Endothelial cell of umbilical vein (primary cell): ENCODE data around the gene HECTD1. TPM values are rescaled to one million over a fixed set of nuclear protein-coding genes. Genes with fewer than 3 reads are reported as not detected.

Experiments
- BruUV-seq: library from RNA; stranded (reverse); fragments of 400-500 nt; replicated peaks from 2 replicates; lab custom pipeline; 2021; lab: Mats Ljungman, UMichigan
- CTCF ChIA-PET: fragments of 300-600, 350-600 bp; sonication (Branson Sonifier 250); formaldehyde crosslinking; loops from one replicate; lab custom pipeline; 2021; ENCODE audit warnings: antibody characterized with exemption, inconsistent platforms; lab: Charles Lee
- POLR2A ChIA-PET: fragments of 300-600, 350-600 bp; sonication (Branson Sonifier 250); formaldehyde crosslinking; loops from one replicate; lab custom pipeline; 2021; ENCODE audit warnings: antibody characterized with exemption, inconsistent platforms; lab: Charles Lee
- DNase-seq: peaks from one replicate; pipeline ENCODE4 v3.0.0-alpha.2; 2011; ENCODE audit warnings: low read depth, low spot score
- FAIRE-seq: peaks from 2 replicates; lab custom pipeline; 2011; peaks lifted over from hg19 to GRCh38; lab: Jason Lieb, UNC
- H2AFZ ChIP-seq: 2 replicates; pipeline ENCODE4 v1.6.0; 2012; ENCODE audit warnings: low read depth, low read length, control low read depth, inconsistent platforms
- H3K27ac ChIP-seq: 2 replicates; pipeline ENCODE4 v1.5.1; 2011; ENCODE audit warnings: low read depth, mild to moderate bottlenecking, control low read depth, low read length, moderate library complexity; ENCODE audit not compliant: insufficient read depth
- H3K27me3 ChIP-seq, 2 experiments: 2 replicates each; pipeline versions ENCODE4 v1.6.0 to v1.6.1; 2011; ENCODE audit warnings: low read length in 2 of 2, mixed read lengths in 1 of 2; ENCODE audit not compliant: control insufficient read depth in 2 of 2, insufficient read depth in 2 of 2
- H3K36me3 ChIP-seq, 2 experiments: 2 replicates in 1 of 2; 3 replicates in 1 of 2; pipeline ENCODE4 v1.5.1; 2011; ENCODE audit warnings: low read length in 2 of 2, mild to moderate bottlenecking in 1 of 2, moderate library complexity in 1 of 2; ENCODE audit not compliant: control insufficient read depth in 2 of 2, insufficient read depth in 2 of 2; ENCODE audit errors: extremely low read depth in 1 of 2
- H3K4me1 ChIP-seq: 3 replicates; pipeline ENCODE4 v1.5.1; 2011; ENCODE audit warnings: mild to moderate bottlenecking, low read length; ENCODE audit not compliant: control insufficient read depth, insufficient read depth; ENCODE audit errors: extremely low read depth
- H3K4me2 ChIP-seq: 2 replicates; pipeline ENCODE4 v1.6.1; 2011; ENCODE audit warnings: low read length, control low read depth, mixed read lengths; ENCODE audit not compliant: insufficient read depth
- H3K4me3 ChIP-seq, 3 experiments: fragments of 200-600 bp in 1 of 3; sonication (generic), shearing (Covaris generic) in 1 of 3; replicated peaks in 1 of 3; 2 replicates each; pipeline ENCODE4 v1.5.1; 2011 to 2016; ENCODE audit warnings: control low read depth in 3 of 3, low read length in 3 of 3, mild to moderate bottlenecking in 2 of 3, inconsistent platforms in 1 of 3, low read depth in 1 of 3, moderate library complexity in 1 of 3; ENCODE audit not compliant: insufficient read depth in 1 of 3
- H3K79me2 ChIP-seq: 2 replicates; pipeline ENCODE4 v1.6.0; 2012; ENCODE audit warnings: low read length, inconsistent platforms; ENCODE audit not compliant: control insufficient read depth, insufficient read depth
- H3K9ac ChIP-seq: replicated peaks from 2 replicates; pipeline ENCODE3; 2011; ENCODE audit warnings: low read length, control low read depth; ENCODE audit not compliant: insufficient read depth; ENCODE audit errors: extremely low read depth
- H3K9me1 ChIP-seq: replicated peaks from 3 replicates; pipeline ENCODE4 v1.6.0; 2011; ENCODE audit warnings: mild to moderate bottlenecking, low read length; ENCODE audit not compliant: control insufficient read depth, insufficient read depth; ENCODE audit errors: extremely low read depth
- H3K9me3 ChIP-seq: replicated peaks from 2 replicates; pipeline ENCODE4 v1.5.1; 2012; ENCODE audit warnings: low read length, inconsistent platforms; ENCODE audit not compliant: control insufficient read depth, insufficient read depth
- H4K20me1 ChIP-seq: replicated peaks from 2 replicates; pipeline ENCODE3; 2011; ENCODE audit warnings: mild to moderate bottlenecking, low read length; ENCODE audit not compliant: control insufficient read depth, insufficient read depth; ENCODE audit errors: extremely low read depth
- CTCF ChIP-seq, 2 donors: IDR thresholded peaks; 1 replicate in 1 of 2; 2 replicates in 1 of 2; pipeline ENCODE4 v1.5.1; 2011; ENCODE audit warnings: low read length in 2 of 2, mild to moderate bottlenecking in 2 of 2, moderate library complexity in 2 of 2, control low read depth in 1 of 2, inconsistent platforms in 1 of 2, low read depth in 1 of 2; ENCODE audit not compliant: insufficient read depth in 1 of 2; ENCODE audit errors: extremely low read depth in 1 of 2
- EZH2 ChIP-seq: IDR thresholded peaks from 2 replicates; pipeline ENCODE4 v1.6.1; 2012; ENCODE audit warnings: borderline replicate concordance, low read depth, mild to moderate bottlenecking, moderate library complexity, low read length, inconsistent platforms; ENCODE audit not compliant: severe bottlenecking
- FOS ChIP-seq: IDR thresholded peaks from 2 replicates; pipeline ENCODE4 v1.6.1; 2011; ENCODE audit warnings: mild to moderate bottlenecking, low read length, moderate library complexity, borderline replicate concordance; ENCODE audit not compliant: insufficient read depth
- GATA2 ChIP-seq: IDR thresholded peaks from 2 replicates; pipeline ENCODE4 v1.7.0; 2011; ENCODE audit warnings: low read depth, mild to moderate bottlenecking, moderate library complexity, mixed read lengths, low read length; ENCODE audit not compliant: insufficient read length, insufficient read depth
- JUN ChIP-seq: IDR thresholded peaks from 2 replicates; pipeline ENCODE4 v1.6.1; 2011; ENCODE audit warnings: borderline replicate concordance, low read depth; ENCODE audit not compliant: insufficient read length, insufficient read depth
- MAX ChIP-seq: IDR thresholded peaks from 2 replicates; pipeline ENCODE4 v1.6.1; 2011; ENCODE audit not compliant: insufficient read depth, insufficient read length
- MYC ChIP-seq: IDR thresholded peaks from one replicate; pipeline ENCODE4 v1.6.1; 2011; ENCODE audit warnings: mild to moderate bottlenecking, low read depth, low read length
- POLR2A ChIP-seq: IDR thresholded peaks from 2 replicates; pipeline ENCODE4 v1.6.1; 2012; ENCODE audit warnings: low read depth, mild to moderate bottlenecking, control low read depth, low read length
- POLR2AphosphoS5 ChIP-seq: IDR thresholded peaks from 2 replicates; pipeline ENCODE4 v1.6.1; 2012; ENCODE audit warnings: low read depth, mild to moderate bottlenecking, control low read depth, low read length, moderate library complexity; ENCODE audit not compliant: insufficient read depth
- dilution Hi-C: fragments of 300-500 bp; cut with MboI; formaldehyde crosslinking; loops from one replicate; pipeline ENCODE4 v1.15.0; 2019; ENCODE audit warnings: low sequenced_read_pairs; ENCODE audit not compliant: extremely low pct_ligation_motif_present
- intact Hi-C: fragments of 100-400 bp; cut with micrococcal nuclease; formaldehyde crosslinking; loops from one replicate; pipeline ENCODE4 v1.10.0; 2022
- polyA plus RNA-seq, 4 experiments: library from polyadenylated mRNA; depleted of rRNA in 3 of 4; stranded (reverse) in 3 of 4; unstranded in 1 of 4; fragments of >200 nt; gene quantifications; 2 replicates each; pipeline versions ENCODE4 v1.2.1 to v1.2.3, GENCODE V29; 2011 to 2012; ENCODE audit warnings: missing spikeins in 1 of 4
- total RNA-seq: library from RNA; stranded (reverse); gene quantifications from 2 replicates; pipeline ENCODE4 v1.2.3, GENCODE V29; 2021

HECTD1 gene
- total and polyA plus RNA-seq, 2 donors (not counting 3 experiments of a cell fraction or from before 2014, with no cell fraction given): 67.9 to 181 TPM

GRCh38 chr14:31084385-31084784, 123.2 kb downstream of the HECTD1 start:
- no peak overlapping the region for H3K27ac ChIP-seq
- no peak for DNase-seq
- H3K79me2 ChIP-seq: no peaks in the 10 kb centered on the region
- H3K4me2 ChIP-seq: no peak overlapping the region
- no TSS peak for BruUV-seq
- H3K4me3 ChIP-seq: no peak overlapping the region
- dilution Hi-C loops: no loop called here
- no peaks in the 10 kb centered on the region for H3K27me3 ChIP-seq
- ChIA-PET CTCF (interaction anchor here (2.6 kb wide), 1 partner anchor 106 kb away, joined by 28 read pairs; no protein-coding TSS in a partner anchor), POLR2A (no interaction called here)
- H3K9me3 ChIP-seq: no peaks in the 10 kb centered on the region
- H3K36me3 ChIP-seq: no peaks in the 10 kb centered on the region
- H2AFZ ChIP-seq: no peak overlapping the region
- H3K9me1 ChIP-seq: no peaks in the 10 kb centered on the region
- TF ChIP-seq POLR2AphosphoS5: no peak
- no peak for TF ChIP-seq GATA2
- no peak for TF ChIP-seq MYC
- TF ChIP-seq FOS: no peak
- TF ChIP-seq CTCF (IDR thresholded peaks at IDR 0.05; ENCODE audit: extremely low read depth in 1 of 2, insufficient read depth in 1 of 2, low read depth in 1 of 2, low read length in 2 of 2): no peak
- no peak for TF ChIP-seq MAX
- no peak for TF ChIP-seq EZH2
- no peak for TF ChIP-seq POLR2A
- no peak for TF ChIP-seq JUN
- intact Hi-C loops: loop anchor here (10.0 kb wide), 1 partner anchor 430 kb away; no protein-coding TSS in a partner anchor
- no peak for FAIRE-seq
- H3K9ac ChIP-seq: no peak overlapping the region
- no peaks in the 10 kb centered on the region for H4K20me1 ChIP-seq
- H3K4me1 ChIP-seq: no peaks in the 10 kb centered on the region
